Measurements from ENCODE around the gene PPM1N.
"Not testable (repeated sequence)": the region's sequence is repeated elsewhere in the genome, so short reads cannot be mapped to it uniquely, and the experiment has no call there.

The PPM1N gene

DNA sequence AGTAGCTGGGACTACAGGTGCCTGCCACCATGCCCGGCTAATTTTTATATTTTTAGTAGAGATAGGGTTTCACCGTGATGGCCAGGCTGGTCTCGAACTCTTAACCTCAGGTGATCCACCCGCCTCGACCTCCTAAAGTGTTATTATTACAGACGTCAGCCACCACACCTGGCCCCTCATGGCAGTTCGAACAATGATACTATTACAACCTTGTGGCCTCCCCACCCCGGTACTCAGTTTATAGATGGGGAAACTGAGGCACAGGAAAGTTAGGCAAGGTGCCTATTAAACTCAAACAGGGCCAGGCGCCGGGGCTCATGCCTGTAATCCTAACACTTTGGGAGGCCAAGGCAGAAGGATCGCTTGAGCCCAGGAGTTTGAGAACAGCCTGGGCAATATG lies 12.1 kb downstream of the PPM1N start:
- DNase-seq (ENCODE audit: low read depth), result not testable (repeated sequence)

- DNase-seq (ENCODE audit: low read depth), result no peak
Observed at GRCh38 chr19:45511074-45511473, 12.8 kb downstream of the PPM1N start.

- no peak for DNase-seq (ENCODE audit: low read depth)
Observed at GRCh38 chr19:45512881-45513483, 14.7 kb downstream of the PPM1N start.

DNA sequence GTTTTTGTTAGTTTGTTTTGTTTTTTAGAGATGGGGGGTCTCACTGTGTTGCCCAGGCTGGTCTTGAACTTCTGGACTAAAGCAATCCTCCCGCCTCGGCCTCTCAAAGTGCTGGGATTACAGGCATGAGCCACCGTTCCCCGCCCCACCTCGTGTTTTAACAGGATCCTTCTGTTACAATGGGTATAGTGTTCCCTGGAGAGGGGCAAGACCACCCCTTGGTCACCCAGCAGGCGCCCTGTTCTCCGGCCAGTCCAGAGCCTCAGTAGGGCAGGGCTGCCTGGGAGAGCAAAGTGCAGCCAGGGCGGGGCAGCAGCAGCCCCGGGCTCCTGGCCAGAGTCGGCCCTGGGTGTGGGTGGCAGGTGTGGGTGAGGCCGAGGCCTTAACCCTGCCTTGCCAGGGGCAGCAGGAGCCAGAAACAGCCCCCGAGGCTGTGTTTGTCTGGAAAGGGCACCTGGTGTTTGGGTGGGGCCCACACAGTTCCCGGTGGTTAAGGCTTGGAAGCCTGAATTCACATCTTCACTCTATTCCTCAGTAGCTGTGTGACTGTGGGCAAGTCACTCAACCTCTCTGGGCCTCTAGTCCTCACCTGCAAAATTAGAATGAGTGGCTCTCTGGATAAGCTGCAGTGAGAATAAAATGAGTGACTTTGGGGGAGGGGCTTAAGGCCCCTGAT lies 16.3 kb downstream of the PPM1N start:
- DNase-seq (ENCODE audit: low read depth), result no peak

GRCh38 chr19:45515081-45515624 lies 16.9 kb downstream of the PPM1N start:
- DNase-seq (ENCODE audit: low read depth), result no peak

DNA sequence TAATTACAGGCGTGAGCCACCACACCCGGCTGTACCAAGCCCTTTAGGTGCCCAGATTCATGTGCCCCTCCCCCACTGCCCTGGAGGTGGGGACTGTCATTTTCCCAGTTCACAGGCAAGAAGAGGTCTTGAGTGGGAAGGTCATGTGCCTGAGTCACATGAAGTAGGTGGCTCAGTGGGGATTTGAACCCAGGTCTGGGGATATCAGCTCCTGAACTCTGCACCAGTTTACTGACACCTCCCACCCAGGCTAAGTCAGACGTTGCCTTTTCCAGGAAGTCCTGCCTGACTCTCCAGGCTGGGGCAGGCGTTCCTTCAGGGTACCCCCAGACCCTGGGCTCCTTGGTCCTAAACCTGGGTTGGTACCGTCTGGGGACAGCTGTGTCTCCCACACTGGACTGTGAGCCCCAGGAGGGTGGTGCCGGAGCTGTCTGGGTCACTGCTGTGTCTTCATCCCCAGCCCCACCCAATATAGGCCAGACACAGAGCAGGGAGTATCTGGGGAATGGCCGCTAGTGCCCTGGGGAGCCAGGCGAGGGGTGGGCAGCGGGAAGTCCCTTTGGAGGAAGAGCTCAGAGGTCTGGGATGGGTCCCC lies 17.7 kb downstream of the PPM1N start:
- no peak for DNase-seq (ENCODE audit: low read depth)

DNA sequence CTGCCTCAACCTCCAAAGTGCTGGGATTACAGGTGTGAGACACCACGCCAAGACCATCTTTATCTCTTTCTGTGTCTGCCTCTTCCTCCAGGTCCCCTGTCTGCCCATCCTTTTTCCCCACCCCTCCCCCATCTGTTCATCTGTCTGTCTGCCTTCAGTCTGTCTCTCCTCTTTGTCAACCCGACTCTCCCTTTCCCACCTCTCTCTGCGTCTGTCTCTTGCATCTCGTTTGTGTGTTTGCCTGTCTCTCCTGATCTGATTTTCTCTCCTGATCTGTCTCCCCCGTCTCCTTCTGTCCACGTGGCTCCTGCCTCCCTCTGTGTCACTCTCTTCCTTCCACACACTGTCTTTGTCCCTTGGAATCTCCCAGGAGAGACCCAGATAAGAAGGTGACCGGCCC lies 19.0 kb downstream of the PPM1N start:
- no peak for DNase-seq (ENCODE audit: low read depth)

GRCh38 chr19:45517641-45518468 lies 19.6 kb downstream of the PPM1N start:
- DNase-seq (ENCODE audit: low read depth), result no peak

DNA sequence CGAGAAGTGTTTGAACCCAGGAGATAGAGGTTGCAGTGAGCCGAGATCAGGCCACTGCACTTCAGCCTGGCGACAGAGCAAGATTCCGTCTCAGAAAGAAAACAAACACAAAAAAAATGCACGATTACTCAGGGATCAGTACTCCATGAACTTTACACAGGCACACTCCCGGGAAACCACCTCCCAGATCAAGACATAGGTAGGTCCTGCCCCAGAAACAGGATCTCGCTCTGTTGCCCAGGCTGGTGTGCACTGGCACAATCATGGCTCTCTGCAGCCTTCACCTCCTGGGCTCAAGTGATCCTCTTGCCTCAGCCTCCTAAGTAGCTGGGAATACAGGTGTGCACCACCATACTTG lies 20.2 kb downstream of the PPM1N start:
- no peak for DNase-seq (ENCODE audit: low read depth)

DNA sequence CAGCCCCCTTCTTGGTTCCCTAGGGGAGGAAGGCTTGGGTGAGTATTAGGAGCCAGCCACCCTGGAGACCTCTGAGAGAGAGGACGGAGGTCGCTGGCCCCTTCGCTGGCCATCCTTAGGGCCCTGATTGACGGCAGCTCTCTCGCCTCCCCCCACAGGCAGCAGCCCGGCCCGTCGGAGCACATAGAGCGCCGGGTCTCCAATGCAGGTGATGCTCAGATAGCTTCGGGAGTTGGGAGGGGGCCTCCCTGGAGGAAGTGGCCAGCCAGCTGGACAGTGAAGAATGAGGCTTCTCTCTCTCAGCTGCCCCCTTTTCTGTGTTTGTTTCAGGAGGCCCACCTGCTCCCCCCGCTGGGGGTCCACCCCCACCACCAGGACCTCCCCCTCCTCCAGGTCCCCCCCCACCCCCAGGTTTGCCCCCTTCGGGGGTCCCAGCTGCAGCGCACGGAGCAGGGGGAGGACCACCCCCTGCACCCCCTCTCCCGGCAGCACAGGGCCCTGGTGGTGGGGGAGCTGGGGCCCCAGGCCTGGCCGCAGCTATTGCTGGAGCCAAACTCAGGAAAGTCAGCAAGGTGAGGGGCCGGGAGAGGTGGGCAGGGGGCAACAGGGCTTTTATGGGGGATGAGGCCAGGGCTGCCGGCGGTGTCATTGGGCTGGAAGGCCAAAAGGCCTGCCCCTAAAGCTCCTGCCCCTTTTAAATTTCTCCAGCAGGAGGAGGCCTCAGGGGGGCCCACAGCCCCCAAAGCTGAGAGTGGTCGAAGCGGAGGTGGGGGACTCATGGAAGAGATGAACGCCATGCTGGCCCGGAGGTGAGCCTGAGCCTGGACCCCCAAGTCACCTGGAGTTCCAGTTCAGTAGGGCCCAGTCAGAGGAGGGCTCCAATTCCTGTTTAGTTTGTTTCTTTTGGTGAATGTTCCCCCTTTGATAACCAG lies 24.0 kb downstream of the PPM1N start:
- DNase-seq (ENCODE audit: low read depth), result no peak

DNA sequence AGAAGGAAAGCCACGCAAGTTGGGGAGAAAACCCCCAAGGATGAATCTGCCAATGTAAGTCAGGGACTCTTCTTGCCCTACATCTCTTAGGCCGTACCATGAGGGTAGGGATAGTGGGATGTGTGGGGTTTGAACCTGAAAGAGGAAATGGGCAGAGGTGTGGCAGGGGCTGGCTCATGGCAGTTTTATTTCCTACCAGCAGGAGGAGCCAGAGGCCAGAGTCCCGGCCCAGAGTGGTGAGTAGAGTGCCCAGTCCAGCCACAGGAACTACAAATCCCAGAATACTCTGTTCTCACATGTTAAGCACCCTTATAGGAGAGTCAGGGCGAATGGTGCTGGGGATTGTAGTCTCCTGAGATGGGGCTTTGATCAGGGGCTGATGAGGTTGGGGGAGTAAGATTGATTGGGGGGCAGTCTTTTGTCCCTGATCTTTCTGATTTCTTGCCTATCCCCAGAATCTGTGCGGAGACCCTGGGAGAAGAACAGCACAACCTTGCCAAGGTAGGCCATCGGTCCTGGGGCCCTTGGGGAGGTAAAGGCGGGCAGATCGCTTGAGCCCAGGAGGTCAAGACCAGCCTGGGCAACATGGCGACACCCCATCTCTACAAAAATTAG lies 25.5 kb downstream of the PPM1N start:
- peak; percentile 83 for DNase-seq (ENCODE audit: low read depth)

- DNase-seq (ENCODE audit: low read depth), result no peak
Observed at GRCh38 chr19:45524575-45525129, 26.4 kb downstream of the PPM1N start.

- DNase-seq (ENCODE audit: low read depth), result peak; percentile 75
Observed at GRCh38 chr19:45526143-45526542, 27.9 kb downstream of the PPM1N start.

DNA sequence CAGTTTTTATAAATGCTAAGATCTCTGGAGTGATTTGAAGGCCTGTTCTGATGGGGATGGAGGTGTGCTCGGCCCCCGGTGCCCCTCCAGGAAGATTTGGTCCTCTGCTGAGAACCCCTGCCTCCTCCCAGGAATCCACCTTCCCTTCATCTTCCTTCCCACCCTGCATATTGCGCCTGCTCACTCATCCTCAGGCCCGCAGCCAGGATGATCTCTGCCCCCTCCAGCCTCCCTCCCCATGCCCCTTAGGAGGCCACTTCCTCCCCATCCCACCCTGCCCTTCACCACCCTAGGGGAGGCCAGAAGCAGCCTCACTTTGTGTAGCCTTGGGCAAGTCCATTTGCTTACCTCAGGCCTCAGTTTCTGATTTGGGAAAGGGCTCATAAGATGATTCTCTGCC lies 28.7 kb downstream of the PPM1N start:
- no peak for DNase-seq (ENCODE audit: low read depth)

DNA sequence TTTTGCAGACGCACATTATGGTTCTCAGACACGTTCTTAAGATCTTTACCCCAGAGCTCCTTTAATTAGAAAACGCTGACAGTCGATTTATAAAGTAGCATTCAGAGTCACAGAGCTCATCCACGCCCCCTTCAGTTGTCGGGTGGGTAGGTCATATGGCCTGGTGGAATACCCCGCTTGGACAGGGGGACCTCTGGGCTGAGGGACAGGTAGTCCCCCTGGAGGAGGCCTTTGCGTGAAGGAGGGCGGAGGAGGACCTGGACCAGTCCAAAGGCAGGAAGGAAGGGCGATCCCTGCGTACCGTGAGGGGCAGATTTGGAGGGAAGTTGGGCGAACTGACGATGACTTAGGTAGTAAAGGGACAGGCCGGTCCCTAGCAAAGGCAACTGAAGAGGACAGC lies 29.5 kb downstream of the PPM1N start:
- DNase-seq (ENCODE audit: low read depth), result no peak

GRCh38 chr19:45528149-45528743 lies 30.0 kb downstream of the PPM1N start:
- DNase-seq (ENCODE audit: low read depth), result peak; percentile 52

GRCh38 chr19:45528744-45529419 lies 30.6 kb downstream of the PPM1N start:
- DNase-seq (ENCODE audit: low read depth), result peak; percentile 34

DNA sequence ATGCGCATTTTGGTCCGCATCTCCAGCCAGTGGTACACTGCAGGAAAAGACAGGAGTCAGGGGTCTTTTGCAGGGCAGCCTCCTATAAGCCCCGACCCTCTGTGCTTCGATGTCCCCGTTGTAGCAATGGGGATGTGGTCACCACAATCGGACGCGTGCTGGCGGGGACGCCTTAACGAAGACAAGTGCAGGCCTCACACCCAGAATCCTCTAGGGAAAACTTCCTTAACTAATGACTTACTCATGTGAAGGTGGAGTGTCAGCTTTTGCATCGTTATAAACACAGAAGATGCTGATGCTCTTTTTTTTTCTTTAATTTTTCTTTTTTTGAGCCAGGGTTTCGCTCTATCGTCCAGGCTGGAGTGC lies 31.2 kb downstream of the PPM1N start:
- DNase-seq (ENCODE audit: low read depth), result no peak

DNA sequence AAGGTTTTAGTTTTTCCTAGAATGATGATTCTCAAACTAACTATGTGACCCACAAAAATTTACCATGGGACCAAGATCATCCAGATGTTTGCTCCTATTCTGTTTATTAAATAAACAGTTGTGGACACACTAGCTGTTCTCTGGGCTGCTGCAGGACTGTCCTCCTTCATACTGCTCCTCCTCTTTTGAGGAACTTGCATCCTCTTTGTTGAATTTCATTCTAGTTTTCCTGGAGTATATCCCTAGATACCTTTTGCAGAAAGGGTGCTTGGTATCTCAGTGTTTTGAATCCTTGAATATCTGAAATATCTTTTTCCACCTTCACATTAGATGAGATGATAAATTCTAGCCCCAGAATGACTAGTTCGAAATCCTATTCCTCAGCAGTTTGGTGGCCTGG lies 33.1 kb downstream of the PPM1N start:
- DNase-seq (ENCODE audit: low read depth), result no peak

GRCh38 chr19:45539459-45539858 lies 41.2 kb downstream of the PPM1N start:
- no peak for DNase-seq (ENCODE audit: low read depth)
